CD4-positive, alpha-beta T cell treated with Interleukin-2 at 100 ng/mL for 4 hours (primary cell): ENCODE results near the gene NDE1.
"Not testable (repeated sequence)": the region's sequence is repeated elsewhere in the genome, so short reads cannot be mapped to it uniquely, and the experiment has no call there.

Source experiments
- DNase-seq: peaks from one replicate; pipeline ENCODE4 v3.0.0-alpha.2; 2020; ENCODE audit warnings: low spot score

The NDE1 gene, protein sequence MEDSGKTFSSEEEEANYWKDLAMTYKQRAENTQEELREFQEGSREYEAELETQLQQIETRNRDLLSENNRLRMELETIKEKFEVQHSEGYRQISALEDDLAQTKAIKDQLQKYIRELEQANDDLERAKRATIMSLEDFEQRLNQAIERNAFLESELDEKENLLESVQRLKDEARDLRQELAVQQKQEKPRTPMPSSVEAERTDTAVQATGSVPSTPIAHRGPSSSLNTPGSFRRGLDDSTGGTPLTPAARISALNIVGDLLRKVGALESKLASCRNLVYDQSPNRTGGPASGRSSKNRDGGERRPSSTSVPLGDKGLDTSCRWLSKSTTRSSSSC

DNA sequence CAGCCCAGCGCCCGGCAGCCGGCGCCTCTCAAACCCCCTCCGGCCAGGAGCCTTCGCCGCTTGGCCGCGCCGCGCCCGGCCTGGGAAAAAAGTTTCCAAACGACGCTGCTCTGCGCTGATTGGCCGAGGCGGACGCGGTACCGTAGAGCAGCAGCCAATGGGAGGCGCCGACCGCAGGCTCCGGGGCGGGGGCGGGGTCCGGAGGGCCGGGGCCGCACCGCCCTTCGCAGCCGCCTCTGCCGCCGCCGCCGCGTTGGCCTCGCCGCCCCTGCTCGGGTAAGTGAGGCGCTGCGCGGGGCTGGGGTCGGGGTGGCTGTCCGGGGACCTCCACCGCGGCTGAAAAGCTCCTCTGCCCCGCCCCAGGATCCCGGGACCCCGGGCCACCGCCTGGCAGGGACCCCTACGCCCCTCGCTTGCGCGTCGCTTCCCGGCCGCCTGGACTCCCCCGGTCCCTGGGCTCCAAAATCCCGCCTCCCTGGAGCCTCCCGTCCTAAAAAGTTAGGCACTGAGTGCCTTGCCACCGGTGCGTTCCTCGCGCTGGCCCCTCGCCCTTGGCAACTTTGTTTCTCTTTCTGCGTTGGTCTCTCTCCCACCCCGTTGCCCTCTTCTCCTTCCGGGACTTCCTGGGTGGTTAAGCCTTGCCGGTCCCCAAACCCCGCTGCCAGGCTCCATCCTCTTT lies at the start of gene NDE1:
Gene NDE1, plus strand, starts transcription at position 227 of the 679 bp plus-strand sequence. CDS start 14,534 bp downstream, outside the sequence.
- DNase-seq, result peak; percentile 83

DNA sequence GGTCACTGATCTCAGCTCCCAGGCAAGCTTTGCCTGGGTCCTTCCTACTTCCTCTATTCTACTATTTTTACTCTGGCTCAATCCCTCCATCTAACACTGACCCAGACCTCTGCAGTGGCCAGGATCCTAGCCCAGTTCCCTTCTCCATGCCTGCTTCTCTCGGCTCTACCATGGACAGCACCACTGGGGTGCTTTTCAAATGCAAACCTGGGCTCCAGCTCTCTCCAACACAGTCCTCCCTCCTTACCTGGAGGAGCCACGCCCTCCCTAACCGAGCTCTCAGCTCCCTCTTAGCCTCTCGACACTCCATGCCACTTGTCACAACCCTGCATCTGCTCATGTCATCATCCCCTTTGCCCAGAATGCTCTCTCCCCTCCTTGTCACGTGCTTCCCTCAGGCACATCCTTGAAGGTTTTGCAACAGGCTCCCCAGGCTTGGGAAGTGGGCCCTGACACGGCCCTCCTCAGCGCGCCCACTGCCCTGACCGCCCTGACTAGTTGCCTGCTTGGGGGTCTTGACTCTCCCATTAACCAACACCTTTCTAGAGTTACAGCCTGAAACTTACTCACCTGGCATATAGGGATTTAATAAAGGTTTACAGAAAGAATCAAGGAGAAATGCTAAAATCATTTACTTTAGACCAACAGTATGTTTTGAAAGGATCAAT lies 48.7 kb upstream of the NDE1 start:
- DNase-seq, result no peak

DNA sequence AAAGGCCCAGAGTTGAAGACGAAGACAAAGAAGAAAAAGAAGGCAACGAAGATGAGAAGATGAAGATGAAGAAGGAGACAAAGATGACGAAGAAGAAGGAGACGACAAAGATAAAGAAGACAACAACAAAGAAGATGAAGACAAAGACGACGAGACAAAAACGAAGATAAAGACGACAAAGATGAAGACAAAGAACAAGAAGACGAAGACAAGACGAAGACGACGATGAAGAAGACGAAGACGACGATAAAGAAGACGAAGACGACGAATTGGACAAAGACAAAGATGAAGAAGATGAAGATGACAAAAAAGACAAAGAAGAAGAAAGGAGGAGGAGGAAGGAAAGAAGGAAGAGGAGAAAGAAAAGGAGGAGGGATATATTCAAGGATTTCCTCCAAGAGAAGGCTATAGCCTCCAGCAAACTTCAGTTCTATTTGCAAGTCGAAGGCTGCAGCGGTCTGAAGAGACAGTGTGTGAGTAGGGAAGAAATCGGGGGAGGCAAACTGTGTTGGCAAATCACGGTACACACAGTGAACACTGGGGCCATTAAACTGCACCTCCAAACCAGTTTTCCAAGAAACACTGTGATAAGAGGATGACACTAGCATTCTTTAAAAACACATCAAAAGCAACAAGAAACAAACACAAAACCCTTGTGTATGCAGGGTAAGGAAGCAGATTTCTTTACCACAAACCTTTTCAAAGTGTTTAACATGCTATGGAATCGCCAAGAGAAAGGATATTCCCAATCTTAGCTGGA lies 47.6 kb upstream of the NDE1 start:
- DNase-seq, result no peak

DNA sequence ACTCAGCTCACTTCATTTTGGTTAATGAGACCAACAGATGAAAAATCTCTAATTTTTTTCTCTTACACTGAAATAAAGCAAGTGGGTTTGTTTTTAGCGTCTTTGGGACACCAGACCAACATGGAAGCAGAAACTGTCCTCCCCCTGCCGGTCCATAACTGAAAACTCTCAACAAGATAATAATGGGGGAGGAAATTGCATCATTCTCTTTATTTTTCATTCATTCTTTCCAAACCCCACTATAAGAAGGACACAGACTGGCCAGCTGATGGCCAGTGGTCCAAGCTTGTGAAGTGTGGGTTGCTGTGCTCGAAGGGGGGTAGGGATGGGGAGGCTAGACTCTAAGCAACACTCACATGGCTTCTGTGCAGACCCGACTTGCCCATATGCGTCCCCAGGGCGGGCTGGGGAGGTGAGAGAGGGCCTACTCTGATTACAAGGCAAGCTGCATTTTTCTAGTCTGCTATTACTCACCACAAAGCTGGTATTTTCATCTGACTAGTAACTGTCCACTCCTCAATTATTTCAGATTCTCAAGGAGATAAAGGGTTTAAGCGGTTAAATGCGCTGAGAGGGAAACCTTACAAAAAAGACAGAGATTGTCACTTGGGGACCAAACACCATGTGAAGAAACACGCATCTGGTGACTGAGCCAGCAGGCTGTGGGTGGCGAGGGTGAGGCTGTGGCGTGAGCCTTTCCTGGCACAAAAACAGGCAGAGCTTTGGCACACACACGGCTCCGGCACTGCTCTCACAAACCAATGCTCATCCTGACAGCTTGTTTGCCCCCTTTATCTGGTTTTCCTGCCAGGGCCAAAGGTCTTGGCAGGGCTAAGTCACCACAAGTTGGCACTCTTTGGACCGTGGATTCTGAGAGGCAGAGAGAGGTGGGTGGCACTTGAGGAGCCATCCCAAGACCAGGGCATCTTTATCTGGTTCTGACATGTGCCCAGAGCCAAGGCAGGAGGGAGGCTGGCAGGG lies 45.3 kb upstream of the NDE1 start:
- DNase-seq, result no peak

DNA sequence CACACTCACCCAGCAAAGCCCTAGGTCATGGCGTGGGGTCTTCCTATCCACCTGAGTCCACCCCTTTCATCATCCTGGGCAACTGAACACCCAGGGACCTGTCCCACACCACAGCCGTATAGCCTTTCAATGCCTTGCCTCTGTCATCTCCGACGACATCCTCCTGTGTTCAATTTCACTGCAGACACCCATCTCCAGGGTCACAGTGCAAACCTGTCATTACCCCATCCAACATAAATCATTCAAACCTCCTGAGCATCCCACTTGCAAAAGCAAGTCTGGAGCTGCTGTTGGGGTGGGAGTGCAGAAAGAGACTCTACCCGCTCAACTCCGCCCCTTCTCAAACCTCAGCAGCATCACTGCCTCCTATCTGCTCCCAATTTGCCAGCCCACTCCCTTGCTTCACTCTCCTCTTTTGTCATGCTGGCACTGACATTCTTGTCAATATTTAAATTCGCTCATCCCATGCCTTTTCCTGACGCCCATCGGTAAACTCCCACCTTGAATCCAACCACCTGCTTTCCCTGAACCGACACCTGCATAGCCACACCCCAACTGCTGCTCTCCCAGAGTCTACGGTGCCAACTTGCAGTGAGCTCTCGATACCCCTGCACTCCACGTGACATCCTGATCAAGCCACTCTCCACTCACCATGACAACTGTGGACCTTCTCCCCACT lies 44.1 kb upstream of the NDE1 start:
- no peak for DNase-seq

DNA sequence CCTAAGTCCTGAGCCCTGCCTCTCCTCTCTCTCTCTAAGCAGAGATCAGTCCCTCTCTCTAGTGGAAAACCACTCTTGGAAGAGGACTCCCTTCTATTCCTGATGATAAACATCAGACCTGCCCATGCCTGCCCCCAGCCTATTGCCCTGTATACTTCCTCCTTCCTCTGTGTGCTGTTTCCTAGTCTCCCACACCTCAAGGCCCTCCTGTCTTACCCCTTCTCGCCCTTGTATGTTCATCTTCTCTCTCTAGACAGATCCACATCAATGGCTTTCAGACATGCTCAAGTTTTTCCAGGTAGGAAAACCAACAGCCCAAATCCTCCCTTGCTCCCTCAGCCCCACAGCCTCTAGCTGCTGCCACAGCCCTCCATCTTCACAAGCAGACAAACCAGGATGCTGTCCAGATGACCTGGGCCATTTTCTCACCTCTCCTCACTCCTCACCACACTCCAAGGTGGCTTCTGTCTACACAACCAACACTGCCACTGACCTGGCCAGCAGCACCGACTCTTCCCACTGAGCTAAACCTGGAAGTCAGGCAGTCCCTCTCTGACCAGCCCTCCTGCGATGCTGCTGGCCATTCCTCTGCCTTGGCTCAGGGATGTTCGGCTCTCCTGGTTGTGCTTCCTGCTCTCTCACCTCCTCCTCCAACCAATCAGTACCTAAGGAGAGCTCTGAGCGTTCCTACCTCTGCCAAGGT lies 43.4 kb upstream of the NDE1 start:
- no peak for DNase-seq

DNA sequence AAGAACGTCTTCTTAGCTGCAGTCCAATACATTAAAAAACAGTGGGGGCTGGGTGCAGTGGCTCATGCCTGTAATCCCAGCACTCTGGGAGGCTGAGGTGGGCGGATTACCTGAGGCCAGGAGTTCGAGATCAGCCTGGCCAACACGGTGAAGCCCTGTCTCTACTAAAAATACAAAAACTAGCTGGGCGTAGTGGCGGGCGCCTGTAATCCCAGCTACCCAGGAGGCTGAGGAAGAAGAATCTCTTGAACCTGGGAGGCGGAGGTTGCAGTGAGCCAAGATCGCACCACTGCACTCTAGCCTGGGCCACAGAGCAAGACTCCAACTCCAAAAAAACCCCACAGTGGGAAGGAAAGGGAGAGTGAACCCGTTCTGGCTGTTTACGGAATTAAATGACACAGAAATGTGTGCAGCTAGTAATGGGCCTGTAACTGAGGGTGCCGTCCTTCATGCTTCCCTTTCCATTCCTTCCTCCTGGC lies 42.8 kb upstream of the NDE1 start:
- DNase-seq, result not testable (repeated sequence)

DNA sequence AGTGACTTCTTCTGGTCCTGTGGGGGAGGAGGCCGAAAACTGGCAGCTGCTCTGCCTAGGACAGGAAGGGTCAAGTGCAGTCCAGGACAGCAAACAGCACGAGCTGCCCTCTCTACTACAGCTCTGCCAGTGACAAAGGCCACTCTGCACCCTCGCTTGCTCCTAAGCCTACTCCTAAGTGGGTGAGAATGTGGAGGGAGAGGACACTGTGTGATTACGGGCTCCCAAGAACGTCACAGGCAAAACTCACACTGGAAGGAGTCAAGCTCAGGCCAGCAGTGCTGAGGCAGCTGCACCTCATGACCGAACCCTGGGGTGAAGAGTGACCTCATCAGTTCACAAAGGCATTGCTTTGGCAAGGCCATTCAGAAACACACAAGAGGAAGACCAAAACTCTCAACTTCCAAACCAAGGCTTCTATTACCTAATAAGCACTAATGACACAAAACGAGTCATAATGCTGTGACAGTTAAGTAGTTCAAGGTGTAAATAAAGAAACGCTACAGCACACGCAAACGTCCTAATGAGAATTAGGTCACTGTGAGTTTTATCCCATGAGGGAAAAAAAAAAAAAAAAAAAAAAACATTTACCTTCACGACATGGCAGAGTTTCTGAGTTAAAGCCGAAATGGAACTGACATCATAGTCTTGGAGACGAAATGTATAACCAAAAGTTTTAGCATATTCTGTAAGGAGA lies 42.2 kb upstream of the NDE1 start:
- DNase-seq, result no peak

DNA sequence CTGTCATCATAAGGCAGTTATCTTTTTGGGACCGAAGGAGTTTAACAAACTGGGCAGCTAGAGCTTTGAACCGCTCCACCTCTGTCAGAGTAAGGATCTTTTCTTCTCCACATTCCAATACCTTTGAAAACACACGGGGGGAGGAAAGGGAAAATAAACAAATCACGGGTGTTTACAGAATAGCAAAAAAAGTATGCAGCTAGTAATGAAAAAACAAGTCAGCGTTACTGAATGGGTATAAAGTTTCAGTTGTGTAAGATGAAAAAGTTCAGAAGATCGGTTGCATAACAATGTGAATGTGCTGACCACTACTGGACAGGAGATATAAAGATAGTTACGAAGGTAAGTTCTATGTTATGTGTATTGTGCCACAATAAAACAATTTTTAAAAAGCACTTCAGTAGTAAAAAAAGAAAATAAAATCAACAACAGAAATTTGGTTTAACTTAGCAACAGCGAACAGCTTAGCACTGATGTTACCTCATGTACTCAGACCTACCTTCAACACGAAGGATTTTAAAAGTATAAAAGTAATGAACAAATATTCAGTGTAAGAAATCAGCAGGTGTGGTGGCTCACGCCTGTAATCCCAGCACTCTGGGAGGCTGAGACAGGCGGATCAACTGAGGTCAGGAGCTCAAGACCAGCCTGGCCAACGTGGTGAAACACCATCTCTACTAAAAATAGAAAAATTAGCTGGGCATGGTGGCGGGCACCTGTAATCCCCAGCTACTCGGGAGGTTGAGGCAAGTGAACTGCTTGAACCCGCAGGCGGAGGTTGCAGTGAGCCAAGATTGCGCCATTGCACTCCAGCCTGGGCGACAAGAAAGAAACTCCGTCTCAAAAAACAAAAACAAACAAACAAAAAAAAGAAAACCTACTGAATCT lies 41.4 kb upstream of the NDE1 start:
- DNase-seq, result no peak

DNA sequence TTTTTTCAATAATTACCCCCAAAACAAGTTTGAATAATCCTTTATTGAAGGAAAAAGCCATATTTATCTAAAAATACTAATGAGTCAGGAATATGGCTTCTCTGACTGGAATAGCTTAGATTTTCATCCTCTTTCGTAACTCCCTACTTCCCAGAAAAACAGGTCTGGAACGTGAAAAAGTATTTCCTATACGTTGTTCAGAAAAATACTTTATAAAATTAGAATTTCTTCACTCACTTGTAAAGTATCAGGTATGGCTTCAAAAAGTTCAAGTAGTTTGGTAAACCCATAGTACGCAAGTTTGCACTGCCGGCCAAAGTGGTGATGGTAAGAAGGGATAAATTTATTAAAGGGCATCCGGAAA lies 40.8 kb upstream of the NDE1 start:
- no peak for DNase-seq

DNA sequence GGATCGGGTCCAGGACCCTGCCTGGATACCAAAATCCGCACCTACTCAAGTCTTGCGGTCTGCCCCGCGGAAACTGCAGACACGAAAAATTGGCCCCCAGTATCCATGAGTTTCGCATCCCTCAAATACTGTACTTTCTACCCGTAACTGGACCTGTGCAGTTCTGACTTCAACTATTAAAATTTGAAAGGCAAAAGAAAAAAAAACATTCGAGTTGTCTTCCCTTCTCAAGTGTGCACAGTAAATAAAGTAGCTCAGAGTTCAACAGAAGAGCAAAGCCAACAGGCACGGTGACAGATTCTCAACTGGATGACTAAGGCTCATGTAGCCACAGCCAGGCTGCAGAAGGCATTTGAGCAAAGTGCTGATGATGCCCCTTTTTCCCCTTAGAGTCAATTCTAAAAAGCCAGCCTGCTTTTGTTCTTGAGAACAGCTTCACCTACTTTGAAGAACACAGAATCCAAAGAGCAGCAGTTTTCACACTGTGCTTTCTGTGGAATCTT lies 39.6 kb upstream of the NDE1 start:
- no peak for DNase-seq

DNA sequence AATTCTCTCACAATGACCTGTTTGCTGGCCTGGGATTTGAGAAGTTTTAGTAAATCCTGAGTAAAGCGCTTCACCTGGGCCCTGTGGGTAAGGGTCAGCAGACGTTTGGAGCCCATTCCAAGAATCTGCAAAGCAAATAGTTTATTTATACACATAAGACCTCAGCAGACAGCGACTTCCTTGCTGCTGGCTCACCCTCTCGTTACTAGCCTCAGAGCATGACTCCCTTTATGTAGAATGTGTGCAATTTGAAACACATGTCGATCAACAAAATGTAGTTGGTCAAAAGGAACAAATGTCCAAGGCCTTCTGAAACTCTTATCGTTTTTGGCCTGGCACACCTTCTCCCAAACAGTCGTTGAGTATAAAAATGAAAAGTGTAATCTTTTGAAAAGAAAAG lies 38.4 kb upstream of the NDE1 start:
- DNase-seq, result no peak

DNA sequence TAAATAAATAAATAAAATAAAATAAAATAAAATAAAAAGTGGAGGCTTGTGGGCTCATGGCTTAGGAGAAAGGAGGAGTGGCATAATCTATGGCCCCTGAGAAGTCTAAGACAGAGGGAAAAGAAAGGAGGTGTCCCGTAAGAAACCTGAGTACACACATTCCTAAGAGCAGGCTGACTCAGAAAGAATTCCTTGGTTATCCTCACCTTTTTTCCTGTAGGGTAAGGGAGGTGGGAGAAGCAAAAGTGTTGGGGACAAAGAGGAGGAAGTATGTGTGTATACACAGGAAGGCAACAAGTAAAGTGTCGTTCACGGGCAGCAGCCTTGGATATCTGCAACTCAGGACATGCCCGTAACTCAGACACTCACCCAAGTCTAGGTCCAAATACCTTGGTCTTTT lies 36.4 kb upstream of the NDE1 start:
- DNase-seq, result no peak

DNA sequence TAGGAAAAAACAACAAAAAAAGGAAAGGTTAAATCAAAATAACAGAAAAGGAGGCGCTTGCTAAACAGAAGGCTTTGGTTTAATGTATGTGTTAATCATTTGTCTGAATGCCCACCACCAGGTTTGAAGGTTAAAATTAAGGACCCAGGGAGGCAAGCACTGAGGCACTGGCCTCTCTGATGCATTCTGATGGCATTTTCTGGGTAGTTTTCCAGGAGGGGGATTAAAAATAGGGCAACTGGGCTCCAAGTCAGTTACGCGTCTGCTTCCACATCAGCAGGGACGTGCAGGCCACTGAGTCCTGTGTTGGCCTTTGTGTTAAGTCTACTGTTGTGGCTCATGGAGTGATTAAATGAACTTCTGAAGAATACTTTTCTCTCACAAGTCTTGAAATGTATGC lies 34.0 kb upstream of the NDE1 start:
- DNase-seq, result no peak

DNA sequence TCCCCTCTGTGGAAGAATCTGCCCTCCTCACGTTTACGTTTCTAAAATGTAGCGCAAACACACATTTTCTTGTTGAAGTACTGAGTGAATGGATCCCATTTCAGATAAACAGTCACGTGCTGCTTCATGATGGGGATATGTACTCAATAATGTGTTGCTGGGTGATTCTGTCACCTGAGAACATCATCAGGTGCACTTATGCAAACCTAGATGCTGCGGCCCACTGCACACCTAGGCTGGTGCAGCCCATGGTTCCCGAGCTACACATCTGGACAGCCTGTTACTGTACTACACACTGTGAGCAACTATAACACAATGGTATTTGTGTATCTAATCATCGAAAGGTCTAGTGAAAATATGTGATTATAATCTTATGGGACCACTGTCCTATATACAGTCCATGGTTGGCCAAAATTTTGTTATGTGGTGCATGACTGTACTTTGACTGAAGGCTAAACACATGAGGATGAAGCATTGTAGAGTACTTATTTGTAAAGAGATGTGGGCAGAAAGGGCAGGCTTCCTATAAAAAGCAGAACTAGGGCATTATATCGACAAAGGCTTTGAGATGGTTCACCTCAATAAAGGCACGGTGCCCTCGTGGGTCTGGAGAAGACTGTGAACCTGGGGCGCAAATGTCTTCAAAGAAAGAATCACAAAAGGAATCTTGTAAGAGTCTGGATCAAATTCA lies 33.4 kb upstream of the NDE1 start:
- DNase-seq, result no peak

DNA sequence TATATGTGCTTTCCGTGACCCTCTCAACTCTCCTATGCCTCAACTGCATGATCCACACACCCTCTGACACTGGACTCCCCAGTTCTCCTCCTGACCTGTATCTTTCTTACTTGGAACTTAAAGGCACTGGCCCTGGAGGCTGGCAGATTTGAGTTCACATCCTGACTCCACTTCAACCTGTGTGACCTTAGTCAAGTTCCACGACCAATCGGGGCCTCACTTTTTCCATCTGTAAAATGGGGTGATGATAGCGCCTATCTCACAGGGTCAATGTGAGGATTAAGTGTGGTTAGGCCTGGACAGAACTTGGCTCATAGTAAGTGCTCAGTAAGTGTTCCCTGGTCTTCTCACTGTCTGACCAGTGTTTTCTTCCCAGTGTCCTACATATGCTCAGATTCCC lies 32.1 kb upstream of the NDE1 start:
- no peak for DNase-seq

DNA sequence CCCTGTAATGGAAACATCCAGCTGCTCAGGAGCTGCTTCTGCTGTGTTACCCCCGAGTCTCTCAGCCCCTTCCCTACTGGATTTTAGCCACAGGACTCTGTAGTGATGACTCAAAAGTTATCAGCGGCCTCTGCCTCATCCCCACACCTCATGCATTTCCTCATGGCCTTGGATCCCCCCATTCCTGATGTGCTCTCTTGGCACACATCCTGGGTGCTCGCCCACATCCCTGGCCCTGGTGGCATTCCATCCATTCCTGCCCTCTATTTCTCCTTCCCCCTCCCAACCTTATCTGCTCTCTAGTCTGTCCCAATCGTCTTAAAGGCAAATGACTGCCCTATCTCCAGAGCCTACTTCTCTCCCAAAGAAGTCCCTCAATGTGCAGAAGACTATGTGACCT lies 31.7 kb upstream of the NDE1 start:
- no peak for DNase-seq
